Bronchial epithelial cell (primary cell): ENCODE measurements around the gene HS3ST1. TPM values are rescaled to one million over a fixed set of nuclear protein-coding genes. Genes with fewer than 3 reads are reported as not detected.

Experiments
- DNase-seq: peaks from one replicate; pipeline ENCODE4 v3.0.0-alpha.2; 2010; ENCODE audit warnings: low read depth
- FAIRE-seq: peaks from 2 replicates; lab custom pipeline; 2011; peaks lifted over from hg19 to GRCh38; lab: Jason Lieb, UNC
- H3K27me3 ChIP-seq: 2 replicates; pipeline ENCODE4 v1.5.1; 2011; ENCODE audit warnings: low read length; ENCODE audit not compliant: control insufficient read depth, insufficient read depth
- H3K36me3 ChIP-seq: 2 replicates; pipeline ENCODE4 v1.5.1; 2011; ENCODE audit warnings: low read length; ENCODE audit not compliant: control insufficient read depth, insufficient read depth
- H3K4me3 ChIP-seq: 2 replicates; pipeline ENCODE4 v1.5.1; 2011; ENCODE audit warnings: mild to moderate bottlenecking, low read depth, low read length, control low read depth
- total RNA-seq: library from RNA; depleted of rRNA; stranded (reverse); fragments of >200 nt; gene quantifications from 2 replicates; pipeline ENCODE4 v1.2.1, GENCODE V29; 2014
- TF ChIP-seq, protein P1 (sequence below): IDR thresholded peaks from 2 replicates; pipeline ENCODE4 v1.5.1; 2011; ENCODE audit warnings: mild to moderate bottlenecking, moderate library complexity, low read length, control low read depth, inconsistent platforms; ENCODE audit not compliant: insufficient read depth, severe bottlenecking

Gene HS3ST1
- total RNA-seq, 1 donor from 2014 or later = 2.4 TPM

DNA sequence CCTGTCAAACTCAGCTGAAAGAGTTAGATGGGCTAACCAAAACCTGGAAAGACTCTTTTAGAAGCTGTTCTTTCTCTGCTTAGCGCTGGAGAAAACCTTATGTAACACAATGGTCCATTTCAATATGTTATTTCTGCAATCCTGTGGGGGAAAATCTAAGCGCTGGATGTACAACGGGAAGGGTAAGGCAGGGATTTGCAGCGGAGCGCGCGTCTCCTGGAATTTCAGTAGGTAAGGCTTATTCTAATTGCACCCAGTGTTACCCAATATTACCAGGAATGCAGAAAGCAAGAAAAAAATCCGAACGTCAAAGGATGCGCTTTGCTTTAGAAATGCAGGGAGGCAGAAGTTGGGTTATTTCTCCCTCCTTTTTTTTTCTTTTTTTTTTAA, 2.0 kb downstream of the HS3ST1 start:
- TF ChIP-seq, protein P1, sequence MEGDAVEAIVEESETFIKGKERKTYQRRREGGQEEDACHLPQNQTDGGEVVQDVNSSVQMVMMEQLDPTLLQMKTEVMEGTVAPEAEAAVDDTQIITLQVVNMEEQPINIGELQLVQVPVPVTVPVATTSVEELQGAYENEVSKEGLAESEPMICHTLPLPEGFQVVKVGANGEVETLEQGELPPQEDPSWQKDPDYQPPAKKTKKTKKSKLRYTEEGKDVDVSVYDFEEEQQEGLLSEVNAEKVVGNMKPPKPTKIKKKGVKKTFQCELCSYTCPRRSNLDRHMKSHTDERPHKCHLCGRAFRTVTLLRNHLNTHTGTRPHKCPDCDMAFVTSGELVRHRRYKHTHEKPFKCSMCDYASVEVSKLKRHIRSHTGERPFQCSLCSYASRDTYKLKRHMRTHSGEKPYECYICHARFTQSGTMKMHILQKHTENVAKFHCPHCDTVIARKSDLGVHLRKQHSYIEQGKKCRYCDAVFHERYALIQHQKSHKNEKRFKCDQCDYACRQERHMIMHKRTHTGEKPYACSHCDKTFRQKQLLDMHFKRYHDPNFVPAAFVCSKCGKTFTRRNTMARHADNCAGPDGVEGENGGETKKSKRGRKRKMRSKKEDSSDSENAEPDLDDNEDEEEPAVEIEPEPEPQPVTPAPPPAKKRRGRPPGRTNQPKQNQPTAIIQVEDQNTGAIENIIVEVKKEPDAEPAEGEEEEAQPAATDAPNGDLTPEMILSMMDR = no peak
- no peaks in the 10 kb centered on the region for H3K36me3 ChIP-seq
- DNase-seq = peak; percentile 29
- H3K4me3 ChIP-seq = peak overlapping the region; percentile 67
- no peaks in the 10 kb centered on the region for H3K27me3 ChIP-seq
- no peak for FAIRE-seq

DNA sequence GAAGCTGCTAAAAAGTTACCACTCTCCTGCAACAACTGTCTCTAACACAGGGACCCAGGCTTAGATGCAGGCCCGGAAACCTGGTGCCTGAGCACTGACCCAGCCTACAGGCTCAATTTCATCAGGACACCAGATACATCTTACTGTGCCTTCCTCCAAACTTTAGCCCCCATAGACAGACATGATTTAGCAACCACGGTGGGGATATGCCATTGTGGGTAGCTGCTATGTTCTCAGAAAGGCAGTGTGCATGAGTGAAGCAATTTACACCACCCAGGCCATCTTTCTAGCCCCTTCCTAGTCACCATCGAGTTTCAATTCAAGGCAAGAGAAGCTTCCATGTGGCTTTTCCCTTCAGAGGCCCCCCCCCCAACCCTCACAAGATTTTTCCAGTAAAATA, 2.7 kb downstream of the HS3ST1 start:
- TF ChIP-seq, protein P1 = no peak
- FAIRE-seq = peak; percentile 66
- no peak for DNase-seq
- Histone ChIP-seq H3K36me3 (no peaks in the 10 kb centered on the region), H3K27me3 (no peaks in the 10 kb centered on the region), H3K4me3 (no peak overlapping the region)

DNA sequence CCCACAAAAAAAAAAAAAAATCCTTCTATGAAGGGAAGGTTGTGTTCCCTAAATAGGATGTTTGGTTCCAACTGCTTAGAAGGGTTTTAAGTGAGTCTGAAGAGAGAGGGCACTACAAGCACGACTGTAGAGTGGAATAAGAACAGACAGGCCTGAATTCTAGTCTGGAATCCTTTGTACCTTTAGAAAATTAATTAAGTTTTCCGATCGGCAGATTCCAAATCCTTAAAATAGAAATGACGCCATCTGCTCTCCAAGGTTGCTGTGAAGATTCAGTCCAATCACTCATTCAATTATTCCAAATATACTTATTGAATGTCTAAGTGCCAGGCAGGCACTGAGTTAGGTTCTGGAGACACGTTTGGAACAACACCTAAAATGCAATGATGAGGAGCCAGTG, 3.8 kb downstream of the HS3ST1 start:
- Histone ChIP-seq H3K27me3 (no peaks in the 10 kb centered on the region), H3K4me3 (no peak overlapping the region), H3K36me3 (no peaks in the 10 kb centered on the region)
- FAIRE-seq (no peak), DNase-seq (no peak)
- TF ChIP-seq, protein P1 = peak; percentile 14

DNA sequence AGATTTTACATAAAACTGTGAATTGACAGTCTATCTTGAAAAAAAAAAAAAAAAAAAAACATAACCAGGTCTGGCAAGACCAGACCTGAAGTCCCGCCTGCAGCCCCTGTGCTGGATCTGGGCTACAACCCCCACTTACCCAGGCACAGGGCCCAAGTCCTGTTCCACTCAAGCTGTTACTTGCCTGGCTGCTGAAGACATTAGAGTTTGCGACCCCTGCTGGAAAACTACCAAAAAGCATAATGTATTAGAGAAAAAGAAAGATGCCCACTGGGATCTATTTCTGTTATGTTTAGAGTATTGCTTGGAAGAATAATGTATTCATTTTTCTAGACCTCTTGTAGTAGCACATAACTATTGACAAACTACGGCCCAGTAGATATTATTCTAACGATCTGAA, 4.7 kb downstream of the HS3ST1 start:
- peak; percentile 74 for DNase-seq
- Histone ChIP-seq H3K27me3 (no peaks in the 10 kb centered on the region), H3K4me3 (no peak overlapping the region), H3K36me3 (no peaks in the 10 kb centered on the region)
- no peak for FAIRE-seq
- TF ChIP-seq, protein P1 = peak; percentile 43

DNA sequence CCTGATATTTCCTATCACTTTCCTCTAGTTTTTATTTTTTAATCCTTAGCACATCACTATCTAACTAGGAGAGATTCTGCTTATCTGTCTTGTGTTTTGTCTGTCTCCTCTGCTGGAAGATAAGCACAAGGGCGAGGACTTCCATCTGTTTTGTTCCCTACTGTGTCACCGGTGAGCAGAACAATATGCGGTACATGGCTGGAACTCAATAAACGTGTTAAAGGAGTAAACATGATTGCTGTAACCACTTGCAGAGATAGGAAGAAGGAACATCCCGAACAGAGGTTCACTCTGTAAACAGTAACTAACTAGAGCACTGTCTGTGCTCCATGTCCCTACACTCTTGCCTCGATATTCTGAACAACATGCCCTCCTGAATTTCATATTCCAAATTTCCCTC, 5.2 kb downstream of the HS3ST1 start:
- H3K36me3 ChIP-seq = no peaks in the 10 kb centered on the region
- no peak overlapping the region for H3K4me3 ChIP-seq
- H3K27me3 ChIP-seq = no peaks in the 10 kb centered on the region
- TF ChIP-seq, protein P1 = no peak
- DNase-seq = no peak
- FAIRE-seq = no peak

DNA sequence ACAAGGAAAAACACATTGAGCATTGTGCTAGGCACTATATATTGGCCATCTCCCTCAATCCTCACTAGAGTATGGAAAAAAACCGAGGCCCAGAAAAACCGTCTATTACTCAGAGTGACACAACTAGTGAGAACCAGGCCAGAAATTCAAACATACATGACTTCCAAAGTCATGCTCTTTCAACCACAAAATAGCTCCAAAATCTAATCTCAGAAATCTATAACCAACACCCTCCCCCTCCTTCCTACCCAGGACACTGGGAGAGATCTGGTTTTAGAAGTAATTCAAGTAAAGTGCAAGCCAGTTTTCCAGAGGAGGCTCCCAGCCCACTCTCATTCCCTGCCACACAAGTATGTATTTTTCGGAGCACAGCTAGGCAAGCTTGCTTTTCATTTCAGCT, 7.6 kb downstream of the HS3ST1 start:
- TF ChIP-seq, protein P1 = no peak
- no peak for FAIRE-seq
- DNase-seq = no peak
- H3K27me3 ChIP-seq = no peaks in the 10 kb centered on the region
- H3K36me3 ChIP-seq = no peaks in the 10 kb centered on the region
- no peak overlapping the region for H3K4me3 ChIP-seq
